ENCODE measurements around the gene AARS2. TPM values are rescaled to one million over a fixed set of nuclear protein-coding genes. Genes with fewer than 3 reads are reported as not detected.

The AARS2 gene
- total RNA-seq, 1 experiment from 2014 or later, result 21.7 TPM

DNA sequence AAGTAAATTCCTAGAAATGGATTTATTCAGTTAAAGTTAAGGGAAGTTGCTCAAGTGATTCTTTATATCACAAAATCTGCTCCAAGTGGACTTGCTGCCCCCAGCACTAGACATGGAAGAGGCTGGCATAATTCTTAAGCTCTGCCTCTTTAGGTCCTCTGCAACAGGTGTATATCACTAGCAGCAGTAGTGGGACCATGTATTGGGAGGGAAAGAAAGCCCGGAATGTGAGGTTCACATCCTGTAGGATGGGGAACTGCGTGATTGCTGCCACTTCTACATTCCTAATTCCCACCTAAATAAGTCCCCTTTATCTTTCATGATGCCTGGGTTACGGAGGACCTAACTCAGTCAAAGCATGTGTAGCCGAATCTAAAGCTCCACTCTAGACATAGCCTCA lies 42.5 kb upstream of the AARS2 start:
- no peak overlapping the region for H3K56ac ChIP-seq (ENCODE audit: insufficient read length, low read depth, low read length)
- no peak overlapping the region for H4K8ac ChIP-seq (replicated peaks; ENCODE audit: insufficient read length, low read depth, low read length)
- TF ChIP-seq, protein P1, sequence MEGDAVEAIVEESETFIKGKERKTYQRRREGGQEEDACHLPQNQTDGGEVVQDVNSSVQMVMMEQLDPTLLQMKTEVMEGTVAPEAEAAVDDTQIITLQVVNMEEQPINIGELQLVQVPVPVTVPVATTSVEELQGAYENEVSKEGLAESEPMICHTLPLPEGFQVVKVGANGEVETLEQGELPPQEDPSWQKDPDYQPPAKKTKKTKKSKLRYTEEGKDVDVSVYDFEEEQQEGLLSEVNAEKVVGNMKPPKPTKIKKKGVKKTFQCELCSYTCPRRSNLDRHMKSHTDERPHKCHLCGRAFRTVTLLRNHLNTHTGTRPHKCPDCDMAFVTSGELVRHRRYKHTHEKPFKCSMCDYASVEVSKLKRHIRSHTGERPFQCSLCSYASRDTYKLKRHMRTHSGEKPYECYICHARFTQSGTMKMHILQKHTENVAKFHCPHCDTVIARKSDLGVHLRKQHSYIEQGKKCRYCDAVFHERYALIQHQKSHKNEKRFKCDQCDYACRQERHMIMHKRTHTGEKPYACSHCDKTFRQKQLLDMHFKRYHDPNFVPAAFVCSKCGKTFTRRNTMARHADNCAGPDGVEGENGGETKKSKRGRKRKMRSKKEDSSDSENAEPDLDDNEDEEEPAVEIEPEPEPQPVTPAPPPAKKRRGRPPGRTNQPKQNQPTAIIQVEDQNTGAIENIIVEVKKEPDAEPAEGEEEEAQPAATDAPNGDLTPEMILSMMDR (conservative IDR thresholded peaks at IDR 0.05), result no peak
- no peak overlapping the region for H2BK20ac ChIP-seq (ENCODE audit: low read depth, low read length, poor library complexity, severe bottlenecking)
- H3K4me1 Mint-ChIP-seq, result peaks cover 1% of the 10 kb centered on the region in 2 experiments; a peak in 3 of 4 replicates
- H4K20me1 ChIP-seq (ENCODE audit: control insufficient read depth, insufficient read depth, insufficient read length), result no peaks in the 10 kb centered on the region
- no peaks in the 10 kb centered on the region for H3K4me1 ChIP-seq (ENCODE audit: insufficient read depth, low read length)
- no peak overlapping the region for H2AFZ ChIP-seq (ENCODE audit: low read length)
- no peaks in the 10 kb centered on the region for H3K27me3 ChIP-seq (ENCODE audit: insufficient read depth, low read length)
- H3K27ac ChIP-seq (ENCODE audit: insufficient read length, low read depth, low read length), result no peak overlapping the region
- H2AK5ac ChIP-seq (ENCODE audit: insufficient read length, low read length), result no peak overlapping the region
- H3K14ac ChIP-seq (ENCODE audit: insufficient read depth, low read length), result no peak overlapping the region
- H4K5ac ChIP-seq (ENCODE audit: insufficient read length, low read depth, low read length), result peak overlapping the region; percentile 19
- no peak overlapping the region for H2BK120ac ChIP-seq (ENCODE audit: low read depth, low read length, poor library complexity, severe bottlenecking)
- H3T11ph ChIP-seq (ENCODE audit: low read length), result no peak overlapping the region
- H4K91ac ChIP-seq (ENCODE audit: insufficient read length, low read depth, low read length), result no peak overlapping the region
- DNase-seq, result no peak
- H3K4me3 Mint-ChIP-seq, result no peak overlapping the region
- H2BK12ac ChIP-seq (ENCODE audit: insufficient read length, low read depth, low read length), result no peak overlapping the region
- no peak overlapping the region for H3K27ac Mint-ChIP-seq
- no peak overlapping the region for H2BK15ac ChIP-seq (ENCODE audit: low read depth, low read length)
- no peaks in the 10 kb centered on the region for H3K36me3 Mint-ChIP-seq (ENCODE audit: insufficient read depth in 1 of 3, low read depth in 3 of 3)
- H2BK5ac ChIP-seq (ENCODE audit: insufficient read length, low read length), result no peak overlapping the region
- no CpG with 5 or more reads among the region's 4 CpGs for WGBS (ENCODE audit: extremely low coverage, insufficient read length, low lambda C conversion rate)
- no peak overlapping the region for H3K9ac ChIP-seq (ENCODE audit: extremely low read depth, insufficient read length, low read length)
- no peak overlapping the region for H3K18ac ChIP-seq (ENCODE audit: insufficient read length, low read depth, low read length)
- H3K27me3 Mint-ChIP-seq (ENCODE audit: low read depth), result peaks cover 5% of the 10 kb centered on the region; the same call in 1 of the 2 replicates
- H3K9me3 ChIP-seq (ENCODE audit: control insufficient read depth, low read depth, low read length), result no peaks in the 10 kb centered on the region
- H3K23me2 ChIP-seq (ENCODE audit: insufficient read length, low read depth, low read length, poor library complexity, severe bottlenecking), result no peaks in the 10 kb centered on the region
- H3K9me3 Mint-ChIP-seq, result no peaks in the 10 kb centered on the region
- H3K23ac ChIP-seq (ENCODE audit: insufficient read length, low read depth, low read length), result no peak overlapping the region
- no peak overlapping the region for H3K4ac ChIP-seq (ENCODE audit: low read depth, low read length)
- H3K79me2 ChIP-seq (ENCODE audit: insufficient read depth, low read length), result no peaks in the 10 kb centered on the region
- no peak overlapping the region for H3K4me2 ChIP-seq (ENCODE audit: insufficient read depth, insufficient read length, low read length)
- H3K79me1 ChIP-seq (ENCODE audit: insufficient read depth, low read depth, low read length, poor library complexity, severe bottlenecking), result no peaks in the 10 kb centered on the region

All from H9 (cell line).